Measurements from ENCODE around the gene SNTG2. TPM values are rescaled to one million over a fixed set of nuclear protein-coding genes. Genes with fewer than 3 reads are reported as not detected.
"Not testable (repeated sequence)": the region's sequence is repeated elsewhere in the genome, so short reads cannot be mapped to it uniquely, and the experiment has no call there.

The SNTG2 gene
- total RNA-seq, 1 donor, result not detected

DNA sequence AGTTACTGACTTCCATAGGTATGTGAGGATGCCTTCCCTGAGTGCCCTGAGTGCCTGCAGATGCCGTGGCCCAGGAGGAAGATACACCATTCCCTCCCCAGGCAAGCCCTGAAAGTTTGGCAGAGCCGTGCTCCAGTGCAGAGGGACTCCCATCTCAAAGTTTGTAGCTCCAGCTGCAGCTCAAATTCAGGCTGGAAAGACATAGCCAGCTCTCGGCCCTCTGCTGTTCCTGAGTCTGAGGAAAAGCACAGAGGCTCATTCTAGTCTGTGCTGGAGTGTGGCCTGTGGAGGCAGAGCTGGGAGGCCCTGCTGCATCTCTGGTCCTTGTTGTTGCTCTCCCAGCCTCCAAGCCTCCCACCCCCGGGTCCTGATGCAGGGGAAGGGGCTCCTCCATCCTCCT is 446.7 kb downstream of the SNTG2 start:
- DNase-seq (ENCODE audit: low read depth in 2 of 3, low spot score in 2 of 3), result no peak

DNA sequence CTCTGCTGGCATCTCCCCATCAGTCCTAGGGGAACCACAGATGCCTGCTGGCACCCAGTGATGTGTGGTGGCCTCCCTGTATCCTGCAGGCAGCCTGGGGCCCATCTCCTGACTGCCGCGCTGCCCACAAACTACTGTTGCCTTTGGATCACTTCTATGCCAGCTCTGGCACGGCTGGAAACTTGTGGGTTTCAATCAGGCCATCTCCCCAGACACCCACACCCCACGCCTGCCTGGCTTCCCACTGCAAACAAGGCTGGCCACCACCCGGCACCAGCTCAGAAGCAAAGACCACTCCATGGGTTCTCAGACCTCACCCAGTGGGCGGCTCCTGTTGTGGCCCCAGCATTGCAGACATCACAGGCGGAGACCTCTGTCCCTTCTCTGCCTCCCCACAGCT is 447.5 kb downstream of the SNTG2 start:
- no peak for DNase-seq (ENCODE audit: low read depth in 2 of 3, low spot score in 2 of 3)

DNA sequence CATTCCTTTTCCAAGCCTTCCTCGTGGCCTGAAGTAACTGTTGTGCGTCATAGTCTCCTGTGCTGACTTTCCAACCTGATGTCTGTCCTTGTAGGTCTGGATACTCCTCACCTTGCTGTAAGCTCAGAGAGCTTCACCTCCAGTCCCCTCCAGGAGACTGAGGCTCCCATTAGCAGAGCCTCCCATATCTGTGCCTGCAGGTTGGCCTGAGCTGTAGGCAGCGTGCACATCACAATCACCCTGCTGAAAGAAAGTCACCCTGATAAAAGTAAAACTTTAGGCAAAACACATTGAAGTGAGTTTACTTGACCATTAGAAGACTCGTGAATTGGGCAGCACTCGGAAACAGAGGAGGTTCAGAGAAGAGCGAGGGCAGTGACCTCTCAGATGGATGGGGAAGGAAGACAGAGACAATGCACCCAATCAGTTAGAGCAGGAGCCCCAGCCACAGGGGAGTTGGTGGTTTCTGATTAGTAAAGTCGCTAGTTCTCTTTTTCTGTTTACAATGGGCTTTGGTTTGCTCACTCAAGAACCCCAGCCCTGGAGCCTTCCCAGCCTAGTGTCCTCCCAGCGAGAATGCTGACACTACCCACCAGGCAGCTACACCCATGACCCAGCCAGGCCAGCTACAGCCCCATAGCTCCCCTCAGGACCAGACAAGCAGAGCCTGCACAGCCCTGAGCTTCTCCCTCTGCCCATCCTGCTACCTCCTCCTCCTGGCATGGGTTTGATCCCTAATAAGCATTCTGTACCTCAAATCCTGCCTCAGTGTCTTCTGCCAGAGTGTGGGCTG is 450.5 kb downstream of the SNTG2 start:
- DNase-seq (ENCODE audit: low read depth in 2 of 3, low spot score in 2 of 3), result peak in 1 of 3 donors; percentile 6

DNA sequence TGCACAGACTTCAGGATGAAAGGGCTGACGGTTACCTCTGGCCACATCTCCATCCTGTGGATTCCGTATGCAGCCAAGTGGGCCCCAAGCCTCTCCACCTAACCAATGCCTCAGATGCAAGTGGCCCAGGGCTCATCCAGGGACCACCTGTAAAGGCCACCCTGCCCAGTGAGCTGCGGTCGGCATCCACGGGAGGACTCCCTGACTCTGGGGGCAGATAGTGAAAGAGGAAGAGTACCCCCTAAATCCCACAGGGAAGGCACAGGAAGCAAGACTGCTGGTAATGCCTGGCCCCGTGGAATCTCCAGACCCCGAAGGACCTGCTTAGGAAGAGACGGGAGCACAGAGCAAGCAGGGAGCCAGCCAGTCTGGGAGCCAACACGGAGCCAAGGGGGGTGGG is 451.4 kb downstream of the SNTG2 start:
- no peak for DNase-seq (ENCODE audit: low read depth in 2 of 3, low spot score in 2 of 3)

DNA sequence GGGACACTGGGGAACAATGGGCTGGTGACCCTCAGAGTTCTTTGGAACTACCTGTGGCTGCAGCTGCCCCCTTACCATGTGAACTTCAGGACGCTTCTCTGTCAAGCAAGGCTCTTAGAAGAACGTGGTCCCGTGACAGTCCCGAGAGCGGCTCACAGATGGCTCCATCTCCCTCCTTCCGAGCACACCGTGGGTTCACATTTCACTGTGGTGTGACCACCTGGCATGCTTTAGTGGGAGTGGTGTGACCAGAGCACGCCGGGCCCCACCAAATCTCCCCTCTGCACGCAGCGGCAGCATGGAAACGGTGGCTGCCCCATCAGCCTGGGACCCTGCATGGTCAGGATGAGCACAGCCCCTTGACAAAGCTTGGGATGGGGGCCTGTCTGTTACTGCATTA is 452.9 kb downstream of the SNTG2 start:
- DNase-seq (ENCODE audit: low read depth in 2 of 3, low spot score in 2 of 3), result no peak

DNA sequence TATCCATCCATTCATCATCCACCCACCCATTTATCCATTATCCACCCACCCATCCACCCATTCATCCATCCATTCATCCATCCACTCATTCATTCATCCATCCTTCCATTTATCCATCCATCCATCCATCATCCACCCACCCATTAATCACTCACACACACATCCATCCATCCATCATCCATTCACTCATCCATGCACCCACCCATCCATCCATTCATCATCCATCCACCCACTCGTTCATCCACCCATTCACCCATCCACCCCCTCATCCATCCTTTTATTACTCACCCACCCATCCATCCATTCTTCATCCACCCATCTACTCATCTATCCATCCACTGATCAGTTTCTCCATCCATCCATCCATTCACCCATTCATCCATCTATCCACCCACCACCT is 454.5 kb downstream of the SNTG2 start:
- DNase-seq (ENCODE audit: low read depth in 2 of 3, low spot score in 2 of 3), result no peak

DNA sequence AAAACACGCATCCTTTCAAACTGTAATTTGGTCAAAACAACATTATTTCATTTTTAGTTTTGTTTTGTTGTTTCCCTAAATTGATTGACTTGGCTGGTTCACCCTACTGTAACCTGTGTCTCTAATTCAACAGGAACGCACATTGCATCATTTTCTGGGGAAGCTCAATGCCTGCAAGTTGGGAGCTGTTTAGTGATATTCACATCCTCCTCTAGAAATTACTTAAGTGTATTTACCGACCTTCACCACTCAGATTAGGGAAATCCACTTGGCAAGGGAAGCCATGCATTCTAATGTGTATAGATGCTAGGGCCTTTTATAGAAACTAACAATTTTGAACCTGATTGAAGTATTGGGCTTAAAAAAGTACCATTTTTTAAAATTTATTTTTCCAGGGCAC is 455.3 kb downstream of the SNTG2 start:
- DNase-seq (ENCODE audit: low read depth in 2 of 3, low spot score in 2 of 3), result no peak

DNA sequence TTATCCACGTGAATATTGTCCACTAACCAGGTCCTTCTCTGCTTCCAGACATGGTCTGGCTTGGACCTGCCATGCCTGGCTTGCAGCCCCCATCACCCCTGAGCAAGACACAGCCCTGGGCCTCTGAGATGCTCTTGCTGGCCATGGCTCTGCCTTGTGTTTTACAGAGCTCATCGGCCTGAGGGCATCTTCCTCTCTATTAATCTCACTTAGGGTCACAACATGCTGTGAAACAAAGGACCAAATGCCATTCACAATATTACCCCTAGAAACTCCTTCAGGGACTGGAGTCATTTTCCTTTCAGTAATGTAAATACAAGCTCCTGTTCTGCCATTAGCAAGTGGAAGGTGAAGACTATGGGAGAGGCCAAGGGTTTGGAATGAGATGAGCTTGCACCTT is 455.8 kb downstream of the SNTG2 start:
- DNase-seq (ENCODE audit: low read depth in 2 of 3, low spot score in 2 of 3), result no peak

DNA sequence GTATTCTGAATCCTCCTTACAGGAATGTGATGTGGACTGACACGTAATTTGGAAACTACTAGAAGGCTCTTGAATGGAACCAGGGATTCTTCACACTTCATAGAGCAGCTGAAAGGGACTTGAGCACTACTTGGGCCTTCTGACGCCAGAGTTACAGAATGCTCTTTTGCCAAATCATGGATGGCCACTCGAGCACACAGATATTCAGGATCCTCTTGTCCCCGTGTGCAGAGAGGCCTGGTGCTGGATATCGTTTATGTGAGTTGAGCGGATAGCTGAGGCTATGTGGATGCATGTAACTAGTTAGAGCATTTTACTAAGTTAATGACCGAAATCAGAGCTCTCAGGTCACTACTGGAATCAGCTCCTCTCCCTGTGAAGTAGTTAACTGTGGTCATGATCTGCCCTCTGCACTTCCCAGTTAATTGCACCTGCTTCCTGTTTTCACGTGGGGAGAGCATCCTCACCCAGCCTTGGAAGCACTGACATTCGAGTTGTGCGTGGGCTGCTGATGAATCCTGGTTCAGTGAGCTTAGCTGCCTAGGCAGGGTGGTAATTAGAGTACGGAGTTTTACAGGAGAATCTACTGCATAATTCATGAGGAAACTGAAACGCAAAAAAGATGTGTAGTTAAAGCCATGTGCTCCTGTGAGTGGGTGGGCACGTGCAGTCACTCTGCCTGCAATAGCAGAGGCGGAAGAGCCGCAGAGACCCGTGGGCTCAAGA is 457.5 kb downstream of the SNTG2 start:
- no peak for DNase-seq (ENCODE audit: low read depth in 2 of 3, low spot score in 2 of 3)

DNA sequence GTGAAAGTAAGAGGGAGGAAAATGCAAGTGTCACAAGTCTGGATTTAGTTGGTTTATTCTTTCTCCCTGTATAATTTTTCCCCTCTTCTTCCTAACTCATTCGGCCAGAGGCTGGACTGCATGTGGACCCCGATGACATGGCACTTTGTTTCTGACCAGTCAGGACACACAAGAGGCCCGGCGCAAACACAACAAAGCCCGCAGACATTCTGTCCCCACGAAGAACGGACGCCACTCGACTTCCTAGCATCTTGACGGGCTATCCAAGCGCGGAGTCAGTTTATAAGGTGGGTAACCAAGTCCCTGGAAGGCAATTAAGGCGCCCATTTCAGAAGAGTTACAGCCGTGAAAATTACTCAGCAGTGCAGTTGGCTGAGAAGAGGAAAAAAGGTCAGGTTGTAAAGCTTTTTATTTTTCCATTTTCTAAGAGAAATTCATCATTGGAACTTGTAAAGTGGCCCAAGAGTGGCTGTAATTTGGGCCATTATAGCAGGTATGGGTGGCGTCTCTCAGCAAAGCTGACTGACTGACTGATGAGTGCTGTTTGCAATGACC is 462.6 kb downstream of the SNTG2 start, which contains the start of gene TPO:
Gene TPO, plus strand, starts transcription at position 308 of the 555 bp plus-strand sequence. CDS start 946 bp downstream, outside the sequence.
- DNase-seq (ENCODE audit: low read depth in 2 of 3, low spot score in 2 of 3), result no peak

DNA sequence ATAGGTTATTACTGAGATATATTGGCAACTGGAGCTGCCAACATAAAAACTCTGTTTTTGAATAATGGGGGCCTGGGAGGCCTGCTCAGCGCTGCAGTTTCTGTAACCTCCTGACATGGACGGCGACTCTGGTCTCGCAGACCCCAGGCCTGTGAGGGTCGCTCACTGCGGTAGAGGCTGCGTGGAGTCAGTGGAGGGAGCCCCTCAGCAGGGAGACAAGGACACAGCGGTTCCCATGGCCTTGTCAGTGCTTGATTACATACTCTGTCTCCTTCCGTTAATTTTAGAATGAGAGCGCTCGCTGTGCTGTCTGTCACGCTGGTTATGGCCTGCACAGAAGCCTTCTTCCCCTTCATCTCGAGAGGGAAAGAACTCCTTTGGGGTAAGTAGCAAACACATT is 463.5 kb downstream of the SNTG2 start:
- no peak for DNase-seq (ENCODE audit: low read depth in 2 of 3, low spot score in 2 of 3)

DNA sequence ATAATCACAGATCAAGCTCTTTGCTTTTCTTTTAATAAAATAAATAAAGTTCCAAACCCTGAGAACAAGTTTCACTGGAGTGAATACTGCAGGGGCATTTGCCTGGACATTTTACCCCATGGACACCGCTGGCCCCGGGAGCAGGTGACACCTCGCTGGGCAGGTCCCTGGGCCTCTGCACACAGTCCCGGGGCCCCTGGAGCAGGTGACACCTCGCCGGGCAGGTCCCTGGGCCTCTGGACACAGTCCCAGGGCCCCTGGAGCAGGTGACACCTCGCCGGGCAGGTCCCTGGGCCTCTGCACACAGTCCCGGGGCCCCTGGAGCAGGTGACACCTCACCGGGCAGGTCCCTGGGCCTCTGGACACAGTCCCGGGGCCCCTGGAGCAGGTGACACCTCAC is 464.3 kb downstream of the SNTG2 start:
- DNase-seq (ENCODE audit: low read depth in 2 of 3, low spot score in 2 of 3), result not testable (repeated sequence)

DNA sequence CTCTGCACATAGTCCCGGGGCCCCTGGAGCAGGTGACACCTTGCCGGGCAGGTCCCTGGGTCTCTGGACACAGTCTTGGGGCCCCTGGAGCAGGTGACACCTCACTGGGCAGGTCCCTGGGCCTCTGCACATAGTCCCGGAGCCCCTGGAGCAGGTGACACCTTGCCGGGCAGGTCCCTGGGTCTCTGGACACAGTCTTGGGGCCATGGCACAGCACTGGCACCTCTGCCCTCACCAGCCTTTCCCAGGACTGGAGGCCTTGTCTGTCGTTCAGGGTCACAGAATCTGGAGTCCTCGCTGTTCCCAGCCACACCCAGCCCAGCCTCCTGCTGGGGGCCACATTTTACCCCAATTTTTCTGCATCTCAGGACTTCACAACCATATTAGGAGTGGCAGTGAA is 464.9 kb downstream of the SNTG2 start:
- DNase-seq (ENCODE audit: low read depth in 2 of 3, low spot score in 2 of 3), result no peak
